ENCODE data around the gene PHC3.

The PHC3 gene

GRCh38 chr3:170189398-170190256 is 8.1 kb upstream of the PHC3 start:
- DNase-seq (ENCODE audit: low read depth), result no peak

GRCh38 chr3:170180079-170180907 is 1.2 kb downstream of the PHC3 start:
- DNase-seq (ENCODE audit: low read depth), result no peak

DNA sequence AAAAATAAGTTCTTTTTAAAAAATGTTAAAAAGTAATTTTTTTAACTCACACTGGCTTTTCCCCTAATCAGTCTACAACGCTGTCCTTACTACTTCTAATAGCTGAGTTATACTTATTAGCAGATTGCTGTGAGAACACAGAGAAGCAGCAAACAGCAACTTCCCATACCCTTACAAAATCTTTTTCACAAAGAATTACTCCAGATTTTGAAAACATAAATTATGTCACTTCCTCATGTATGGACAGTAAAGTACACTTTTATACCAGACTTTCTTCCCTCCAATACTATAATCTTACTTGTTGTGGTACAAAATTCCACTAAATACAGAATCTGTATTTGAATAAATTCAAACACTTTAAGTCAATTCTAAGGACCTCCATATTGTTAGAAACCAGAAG is 2.1 kb downstream of the PHC3 start:
- DNase-seq (ENCODE audit: low read depth), result no peak

- DNase-seq (ENCODE audit: low read depth), result no peak
These were observed 2.9 kb downstream of the PHC3 start for GRCh38 chr3:170178651-170179050.

DNA sequence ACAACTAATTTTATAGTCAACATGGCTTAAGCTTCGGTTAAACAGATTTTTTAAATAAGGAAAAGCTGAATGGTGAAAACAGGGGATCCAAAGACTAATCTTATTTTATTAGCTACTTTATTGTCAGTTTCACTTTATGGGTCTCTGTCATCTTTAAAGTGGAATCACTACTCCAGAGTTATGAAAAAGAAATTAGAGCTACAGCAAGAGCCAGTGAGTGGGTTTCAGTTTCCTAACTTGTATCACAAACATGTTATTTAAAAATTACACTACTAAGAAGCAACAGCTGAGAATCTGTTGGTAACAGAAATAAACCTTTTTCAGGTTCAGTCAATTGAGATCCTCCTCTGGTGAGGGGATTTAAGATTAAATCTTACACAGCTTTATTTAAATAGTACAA is 10.0 kb downstream of the PHC3 start:
- no peak for DNase-seq (ENCODE audit: low read depth)

DNA sequence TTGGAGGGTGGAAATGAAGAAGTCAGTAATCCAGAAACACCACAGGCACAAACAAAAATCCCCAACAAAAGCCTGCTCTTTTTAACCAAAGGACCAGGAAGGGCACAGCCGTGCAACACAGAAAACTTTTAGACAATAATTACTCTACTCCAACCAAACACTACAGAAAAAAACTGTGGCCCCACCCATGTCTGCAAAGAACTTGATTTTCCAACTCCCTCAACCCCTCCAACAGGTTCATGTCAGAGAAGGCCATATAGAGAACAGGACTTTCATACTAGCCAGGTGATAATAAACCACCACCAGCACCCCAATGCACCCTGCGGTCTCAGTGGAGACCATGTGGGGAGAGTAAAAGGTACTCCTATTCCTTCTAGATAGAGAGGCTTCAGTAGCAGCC is 16.8 kb downstream of the PHC3 start:
- DNase-seq (ENCODE audit: low read depth), result no peak

DNA sequence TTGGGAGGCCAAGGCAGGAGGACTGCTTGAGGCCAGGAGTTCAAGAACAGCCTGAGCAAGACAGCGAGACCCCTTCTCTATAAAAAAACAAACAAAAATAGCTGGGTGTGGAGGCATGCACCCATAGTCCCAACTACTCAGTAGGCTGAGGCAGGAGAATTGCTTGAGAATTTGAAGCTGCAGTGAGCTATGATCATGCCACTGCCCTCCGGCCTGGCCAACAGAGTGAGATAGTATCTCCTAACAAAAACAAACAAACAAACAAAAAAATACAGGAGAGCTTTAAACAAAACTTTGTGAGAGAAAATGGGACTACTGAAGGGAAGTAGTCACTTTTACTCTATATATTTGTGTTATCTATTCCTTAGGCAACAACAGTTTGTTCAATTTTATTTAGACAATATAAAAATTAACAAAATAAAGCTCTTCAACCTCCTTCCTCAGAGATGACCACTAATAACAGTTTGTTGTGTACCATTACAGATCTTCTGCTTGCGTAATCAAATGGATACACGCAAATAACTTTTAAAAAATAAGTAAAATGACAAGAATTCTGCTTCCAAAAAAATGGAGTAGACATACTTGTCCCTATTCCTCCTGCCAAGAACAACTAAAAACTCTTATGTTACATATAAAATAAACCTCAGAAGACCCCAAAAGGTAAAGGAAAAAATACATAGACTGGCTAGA is 17.4 kb downstream of the PHC3 start:
- no peak for DNase-seq (ENCODE audit: low read depth)

GRCh38 chr3:170162630-170163029 is 18.9 kb downstream of the PHC3 start:
- no peak for DNase-seq (ENCODE audit: low read depth)

DNA sequence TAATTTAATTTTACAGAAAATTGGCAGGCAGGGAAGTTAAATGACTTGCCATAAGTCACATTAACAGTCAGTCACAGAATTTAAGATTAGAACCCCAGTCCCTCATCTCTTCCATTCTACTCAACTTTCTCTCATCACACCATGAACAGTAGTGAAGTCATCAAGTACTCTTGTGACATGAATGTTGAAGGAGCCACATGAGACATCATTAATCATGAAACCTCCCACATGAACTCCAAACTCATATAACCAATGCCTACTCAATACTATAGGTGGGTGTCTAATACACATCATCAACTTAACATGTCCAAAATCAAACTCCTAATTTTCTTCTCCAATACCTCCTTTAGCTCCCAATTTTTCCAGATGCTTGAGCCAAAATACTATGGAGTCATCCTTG is 19.5 kb downstream of the PHC3 start:
- no peak for DNase-seq (ENCODE audit: low read depth)

DNA sequence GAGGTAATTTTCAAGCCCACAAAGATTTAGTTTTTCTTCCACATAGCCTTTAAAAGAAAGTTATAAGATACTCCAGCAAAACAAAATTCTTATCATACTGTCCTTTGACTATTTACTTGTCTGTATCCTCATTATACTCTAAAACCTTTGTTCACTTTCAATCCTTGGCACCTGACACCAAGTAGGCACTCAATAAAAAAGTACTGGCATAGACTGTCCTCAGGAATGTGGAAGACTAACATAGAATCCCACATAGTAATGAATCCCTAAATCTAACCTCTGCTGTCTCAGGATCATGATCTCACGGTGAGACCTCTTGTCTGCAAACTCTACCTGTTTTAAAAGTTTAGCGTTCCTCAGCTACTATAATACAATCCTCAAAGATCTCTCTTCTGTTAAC is 21.6 kb downstream of the PHC3 start:
- DNase-seq (ENCODE audit: low read depth), result no peak

GRCh38 chr3:170159459-170159858 is 22.1 kb downstream of the PHC3 start:
- no peak for DNase-seq (ENCODE audit: low read depth)

- DNase-seq (ENCODE audit: low read depth), result no peak
These were observed 25.9 kb downstream of the PHC3 start for GRCh38 chr3:170155604-170156003.

- DNase-seq (ENCODE audit: low read depth), result no peak
These were observed 26.9 kb downstream of the PHC3 start for GRCh38 chr3:170154569-170155143.

- peak; percentile 22 for DNase-seq (ENCODE audit: low read depth)
These were observed 27.4 kb downstream of the PHC3 start for GRCh38 chr3:170154084-170154483.

- DNase-seq (ENCODE audit: low read depth), result no peak
These were observed 30.0 kb downstream of the PHC3 start for GRCh38 chr3:170151536-170151935.

GRCh38 chr3:170149016-170149415 is 32.5 kb downstream of the PHC3 start:
- no peak for DNase-seq (ENCODE audit: low read depth)

GRCh38 chr3:170145278-170145677 is 36.3 kb downstream of the PHC3 start:
- no peak for DNase-seq (ENCODE audit: low read depth)

- DNase-seq (ENCODE audit: low read depth), result no peak
These were observed 37.1 kb downstream of the PHC3 start for GRCh38 chr3:170144437-170144843.

DNA sequence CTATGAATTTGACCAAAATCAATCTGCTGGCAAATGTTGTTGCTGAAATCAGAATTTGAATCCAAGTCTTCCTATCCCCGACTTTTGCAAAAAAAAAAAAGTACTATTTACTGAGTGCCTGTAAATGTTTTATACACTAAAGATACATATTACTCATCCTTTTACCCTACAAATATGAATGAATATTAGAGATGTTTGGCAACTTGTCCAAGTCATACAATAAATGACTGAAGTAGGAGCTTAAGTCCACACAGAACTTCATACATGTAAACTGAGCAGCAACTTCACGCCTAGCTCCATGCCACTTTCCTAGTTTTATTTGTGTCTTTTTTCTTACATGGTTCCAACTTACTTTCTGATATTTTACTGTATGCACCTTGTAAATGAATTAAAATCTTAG is 39.2 kb downstream of the PHC3 start:
- DNase-seq (ENCODE audit: low read depth), result no peak

DNA sequence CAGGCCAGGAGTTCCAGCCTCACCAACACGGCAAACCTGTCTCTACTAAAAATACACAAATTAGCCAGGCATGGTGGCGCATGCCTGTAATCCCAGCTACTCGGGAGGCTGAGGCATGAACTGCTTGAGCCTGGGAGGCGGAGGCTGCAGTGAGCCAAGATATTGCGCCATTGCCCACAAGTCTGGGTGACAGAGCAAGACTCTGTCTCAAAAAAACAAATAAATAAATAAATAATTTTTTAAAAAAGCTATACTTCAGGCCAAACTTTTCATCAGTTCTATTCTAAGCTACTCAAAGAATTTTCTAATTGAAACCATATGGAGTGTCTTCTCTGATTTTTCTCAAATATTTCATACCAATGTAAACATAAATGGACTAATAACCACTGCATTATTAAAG is 43.5 kb downstream of the PHC3 start:
- no peak for DNase-seq (ENCODE audit: low read depth)

DNA sequence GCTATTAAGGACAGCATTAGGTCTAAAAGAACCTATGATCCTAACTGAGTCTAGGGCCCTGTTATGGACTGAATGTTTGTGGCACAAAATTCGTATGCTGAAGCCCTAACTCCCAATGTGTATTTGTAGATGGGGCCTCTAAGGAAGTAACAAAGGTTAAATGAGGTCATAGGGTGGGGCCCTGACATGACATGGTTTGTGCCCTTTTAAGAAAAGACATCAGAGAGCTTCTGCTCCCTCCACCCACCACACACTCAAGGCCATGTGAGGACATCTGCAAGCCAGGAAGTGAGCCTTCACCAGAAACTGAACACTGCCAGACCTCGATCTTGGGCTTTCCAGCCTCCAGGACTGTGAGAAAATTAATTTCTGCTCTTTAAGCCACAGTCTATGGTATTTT is 49.2 kb downstream of the PHC3 start:
- no peak for DNase-seq (ENCODE audit: low read depth)

- DNase-seq (ENCODE audit: low read depth), result no peak
These were observed 51.0 kb downstream of the PHC3 start for GRCh38 chr3:170130532-170130931.
